HepG2 (cell line): ENCODE measurements around the gene KCTD6. TPM values are rescaled to one million over a fixed set of nuclear protein-coding genes. Genes with fewer than 3 reads are reported as not detected.

Source experiments
- EP300 ChIP-seq, 3 experiments: sonication (generic) in 1 of 3; formaldehyde crosslinking in 1 of 3; IDR thresholded peaks; 2 replicates each; pipeline versions ENCODE4 v1.5.1 to v1.6.1; 2011 to 2020; ENCODE audit warnings: low read depth in 2 of 3, low read length in 2 of 3, borderline replicate concordance in 1 of 3, improper control_type of control experiment in 1 of 3, mild to moderate bottlenecking in 1 of 3, missing genetic modification reagents in 1 of 3, moderate library complexity in 1 of 3
- HDAC1 ChIP-seq: sonication (generic); formaldehyde crosslinking; IDR thresholded peaks from 2 replicates; pipeline ENCODE4 v1.5.1; 2020; ENCODE audit warnings: mild to moderate bottlenecking, missing genetic modification reagents
- HDAC2 ChIP-seq: sonication (generic); formaldehyde crosslinking; IDR thresholded peaks from 2 replicates; pipeline ENCODE4 v1.4.0; 2020; ENCODE audit warnings: missing genetic modification reagents
- IRF9 ChIP-seq: sonication (generic); formaldehyde crosslinking; IDR thresholded peaks from 2 replicates; pipeline ENCODE4 v1.8.0; 2022; ENCODE audit warnings: missing genetic modification reagents, mild to moderate bottlenecking, borderline replicate concordance
- ISX ChIP-seq: sonication (generic); formaldehyde crosslinking; conservative IDR thresholded peaks from 2 replicates; pipeline ENCODE4 v1.5.0; 2020; ENCODE audit warnings: missing genetic modification reagents
- KMT2A ChIP-seq: sonication (generic); formaldehyde crosslinking; IDR thresholded peaks from 2 replicates; pipeline ENCODE4 v1.4.0; 2020; ENCODE audit warnings: missing genetic modification reagents
- NCOR1 ChIP-seq: fragments of 200-600 bp; sonication (generic); IDR thresholded peaks from 2 replicates; pipeline ENCODE4 v1.7.0; 2017; ENCODE audit warnings: antibody characterized with exemption, low read length, borderline replicate concordance
- PREB ChIP-seq: sonication (generic); formaldehyde crosslinking; IDR thresholded peaks from 2 replicates; pipeline ENCODE4 v1.4.0; 2020; ENCODE audit warnings: missing genetic modification reagents
- RBM22 ChIP-seq: fragments of 200-400 bp; formaldehyde crosslinking; optimal IDR thresholded peaks from 2 replicates; pipeline ENCODE3; 2017; ENCODE audit warnings: mild to moderate bottlenecking, low read length, moderate library complexity
- SNAPC5 ChIP-seq: sonication (generic); formaldehyde crosslinking; IDR thresholded peaks from 2 replicates; pipeline ENCODE4 v1.8.1; 2023; ENCODE audit warnings: mild to moderate bottlenecking, missing genetic modification reagents, borderline replicate concordance
- SYNCRIP ChIP-seq: fragments of 200-400 bp; formaldehyde crosslinking; IDR thresholded peaks from 2 replicates; pipeline ENCODE4 v1.6.1; 2018; ENCODE audit warnings: mild to moderate bottlenecking, low read depth, low read length; ENCODE audit not compliant: insufficient read depth
- ZBTB1 ChIP-seq: sonication (generic); formaldehyde crosslinking; IDR thresholded peaks from 2 replicates; pipeline ENCODE4 v1.4.0; 2020; ENCODE audit warnings: missing genetic modification reagents, borderline replicate concordance
- ZBTB10 ChIP-seq: sonication (generic); formaldehyde crosslinking; IDR thresholded peaks from 2 replicates; pipeline ENCODE4 v1.4.0; 2020; ENCODE audit warnings: missing genetic modification reagents, borderline replicate concordance
- ZBTB34 ChIP-seq: sonication (generic); formaldehyde crosslinking; IDR thresholded peaks from 2 replicates; pipeline ENCODE4 v1.8.0; 2022; ENCODE audit warnings: mild to moderate bottlenecking, missing genetic modification reagents
- ZFY ChIP-seq: sonication (generic); formaldehyde crosslinking; IDR thresholded peaks from 2 replicates; pipeline ENCODE4 v1.4.0; 2020; ENCODE audit warnings: missing genetic modification reagents
- ZNF160 ChIP-seq: sonication (generic); formaldehyde crosslinking; IDR thresholded peaks from 2 replicates; pipeline ENCODE4 v1.8.0; 2022; ENCODE audit warnings: mild to moderate bottlenecking, inconsistent platforms, missing genetic modification reagents
- polyA plus RNA-seq, 8 experiments: library from polyadenylated mRNA; depleted of rRNA in 3 of 8; stranded (reverse) in 7 of 8; unstranded in 1 of 8; fragments of >200 nt; fragmentation: Illumina TruSeq in 4 of 8; extraction: Trizol in 4 of 8; gene quantifications; 2 replicates each; pipeline versions ENCODE4 v1.2.1 to v1.2.3, GENCODE V29; 2011 to 2016; ENCODE audit warnings: low read depth in 4 of 8, missing spikeins in 1 of 8, mixed read lengths in 1 of 8; ENCODE audit not compliant: insufficient read depth in 1 of 8
- total RNA-seq, 5 experiments: library from RNA; depleted of rRNA; stranded (reverse); fragments of >200 nt; fragmentation: Illumina TruSeq; extraction: Trizol; gene quantifications; 2 replicates each; pipeline ENCODE4 v1.2.3, GENCODE V29; 2016; ENCODE audit warnings: low read depth in 1 of 5
- TF ChIP-seq, protein P1 (sequence below): sonication (generic); formaldehyde crosslinking; IDR thresholded peaks from 2 replicates; pipeline ENCODE4 v1.4.0; 2020; ENCODE audit warnings: missing genetic modification reagents

KCTD6 gene
- total and polyA plus RNA-seq, 2 of the 13 experiments (the other 11 are each of a cell fraction or from before 2014, with no cell fraction given): 13.4 to 14.2 TPM

- TF ChIP-seq ISX (no peak), ZFY (CRISPR knock-in tag) (no peak), SNAPC5 (CRISPR knock-in tag) (no peak), ZBTB10 (CRISPR knock-in tag) (peak; percentile 44; the same call in 1 of the 2 replicates), ZBTB1 (no peak), HDAC1 (peak; percentile 86), IRF9 (no peak), SYNCRIP (no peak), ZNF160 (CRISPR knock-in tag) (no peak), KMT2A (CRISPR knock-in tag) (no peak), RBM22 (no peak), EP300 (IDR thresholded peaks at IDR 0.05; ENCODE audit: low read depth in 2 of 2, low read length in 2 of 2) (peak; percentile 73 to 95; a peak in 3 of 4 replicates), EP300 (CRISPR knock-in tag; IDR thresholded peaks at IDR 0.05; ENCODE audit: borderline replicate concordance) (peak; percentile 94), ZBTB34 (CRISPR knock-in tag) (no peak; the same call in 1 of the 2 replicates), HDAC2 (CRISPR knock-in tag) (peak; percentile 93), NCOR1 (peak; percentile 81; the same call in 1 of the 2 replicates), PREB (CRISPR knock-in tag) (no peak)
- TF ChIP-seq, protein P1, sequence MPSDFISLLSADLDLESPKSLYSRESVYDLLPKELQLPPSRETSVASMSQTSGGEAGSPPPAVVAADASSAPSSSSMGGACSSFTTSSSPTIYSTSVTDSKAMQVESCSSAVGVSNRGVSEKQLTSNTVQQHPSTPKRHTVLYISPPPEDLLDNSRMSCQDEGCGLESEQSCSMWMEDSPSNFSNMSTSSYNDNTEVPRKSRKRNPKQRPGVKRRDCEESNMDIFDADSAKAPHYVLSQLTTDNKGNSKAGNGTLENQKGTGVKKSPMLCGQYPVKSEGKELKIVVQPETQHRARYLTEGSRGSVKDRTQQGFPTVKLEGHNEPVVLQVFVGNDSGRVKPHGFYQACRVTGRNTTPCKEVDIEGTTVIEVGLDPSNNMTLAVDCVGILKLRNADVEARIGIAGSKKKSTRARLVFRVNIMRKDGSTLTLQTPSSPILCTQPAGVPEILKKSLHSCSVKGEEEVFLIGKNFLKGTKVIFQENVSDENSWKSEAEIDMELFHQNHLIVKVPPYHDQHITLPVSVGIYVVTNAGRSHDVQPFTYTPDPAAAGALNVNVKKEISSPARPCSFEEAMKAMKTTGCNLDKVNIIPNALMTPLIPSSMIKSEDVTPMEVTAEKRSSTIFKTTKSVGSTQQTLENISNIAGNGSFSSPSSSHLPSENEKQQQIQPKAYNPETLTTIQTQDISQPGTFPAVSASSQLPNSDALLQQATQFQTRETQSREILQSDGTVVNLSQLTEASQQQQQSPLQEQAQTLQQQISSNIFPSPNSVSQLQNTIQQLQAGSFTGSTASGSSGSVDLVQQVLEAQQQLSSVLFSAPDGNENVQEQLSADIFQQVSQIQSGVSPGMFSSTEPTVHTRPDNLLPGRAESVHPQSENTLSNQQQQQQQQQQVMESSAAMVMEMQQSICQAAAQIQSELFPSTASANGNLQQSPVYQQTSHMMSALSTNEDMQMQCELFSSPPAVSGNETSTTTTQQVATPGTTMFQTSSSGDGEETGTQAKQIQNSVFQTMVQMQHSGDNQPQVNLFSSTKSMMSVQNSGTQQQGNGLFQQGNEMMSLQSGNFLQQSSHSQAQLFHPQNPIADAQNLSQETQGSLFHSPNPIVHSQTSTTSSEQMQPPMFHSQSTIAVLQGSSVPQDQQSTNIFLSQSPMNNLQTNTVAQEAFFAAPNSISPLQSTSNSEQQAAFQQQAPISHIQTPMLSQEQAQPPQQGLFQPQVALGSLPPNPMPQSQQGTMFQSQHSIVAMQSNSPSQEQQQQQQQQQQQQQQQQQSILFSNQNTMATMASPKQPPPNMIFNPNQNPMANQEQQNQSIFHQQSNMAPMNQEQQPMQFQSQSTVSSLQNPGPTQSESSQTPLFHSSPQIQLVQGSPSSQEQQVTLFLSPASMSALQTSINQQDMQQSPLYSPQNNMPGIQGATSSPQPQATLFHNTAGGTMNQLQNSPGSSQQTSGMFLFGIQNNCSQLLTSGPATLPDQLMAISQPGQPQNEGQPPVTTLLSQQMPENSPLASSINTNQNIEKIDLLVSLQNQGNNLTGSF (CRISPR knock-in tag): no peak
These were observed 39.7 kb upstream of the KCTD6 start (continued) for GRCh38 chr3:58452176-58452575.
